GM19463 (cell line): ENCODE data around the gene SLC26A11.

Source experiments
- ATAC-seq: cut with Tn5 transposase; IDR thresholded peaks from one replicate; pipeline ENCODE4 v1.9.1; 2021; ENCODE audit warnings: mild to moderate bottlenecking, moderate library complexity; ENCODE audit not compliant: unreplicated experiment

Gene SLC26A11

DNA sequence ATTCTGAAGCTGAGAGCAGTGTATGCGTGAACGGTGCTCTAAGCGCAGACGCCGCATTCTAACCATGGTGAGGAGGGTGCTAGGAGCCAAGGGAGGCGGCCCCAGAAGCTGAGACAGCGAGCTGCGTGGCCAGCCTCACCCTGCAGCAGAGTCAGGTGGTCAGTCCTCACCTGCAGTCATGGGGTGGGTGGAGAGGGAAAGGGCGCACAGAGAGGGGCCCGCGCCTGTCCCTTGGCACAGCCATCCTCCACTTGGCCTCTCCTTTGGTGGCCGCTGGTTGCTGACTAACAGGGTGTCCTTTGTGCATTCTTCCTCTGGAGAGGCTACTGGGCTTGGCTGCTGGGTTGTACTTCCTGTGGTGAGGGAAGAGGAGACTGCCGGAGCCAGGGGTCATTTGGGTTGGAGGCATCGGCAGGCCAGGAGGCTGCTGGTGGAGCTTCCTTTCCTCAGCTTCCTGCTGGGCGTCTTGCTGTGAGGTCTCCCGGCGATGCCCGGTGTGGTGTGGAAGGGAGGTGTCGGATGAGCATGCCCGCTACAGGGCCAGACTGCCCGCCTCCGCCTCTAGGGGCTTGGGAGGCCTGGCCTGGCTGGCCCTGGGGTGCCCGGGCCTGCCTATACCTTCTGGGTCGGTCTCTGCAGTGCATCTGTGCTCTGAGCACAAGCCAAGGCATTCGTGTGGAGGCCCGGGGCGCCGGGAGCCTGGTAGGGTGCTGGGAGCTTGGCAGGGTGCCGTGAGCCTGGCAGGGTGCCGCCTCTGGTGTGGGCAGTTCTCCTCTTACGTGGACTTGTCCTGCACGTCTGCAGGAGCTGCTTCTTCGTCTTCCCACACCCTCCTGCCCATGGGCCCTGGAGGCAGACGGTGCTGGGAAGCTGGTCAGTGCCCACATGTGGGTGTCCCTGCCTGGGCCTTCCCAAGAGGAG is 57.8 kb downstream of the SLC26A11 start:
- ATAC-seq: no peak

DNA sequence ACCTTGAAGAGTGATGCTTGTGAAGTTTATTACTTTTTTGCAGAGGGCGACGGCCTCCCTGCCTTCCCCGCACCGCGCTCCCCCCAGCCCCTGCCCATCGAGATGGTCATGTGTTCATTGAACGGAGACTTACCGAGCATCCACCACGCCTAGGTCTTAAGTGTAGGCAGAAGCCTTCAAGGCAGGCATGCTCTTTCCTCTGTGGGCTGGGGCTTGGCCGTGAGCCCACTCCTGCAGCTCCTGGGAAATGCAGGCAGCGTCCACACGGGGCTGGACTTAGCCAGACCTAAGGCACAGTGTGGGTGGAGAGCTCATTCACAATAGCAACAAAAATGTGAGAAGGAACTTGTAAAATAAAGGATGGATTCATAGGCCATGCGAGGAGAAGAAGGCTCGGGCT is 59.7 kb downstream of the SLC26A11 start:
- ATAC-seq: no peak

DNA sequence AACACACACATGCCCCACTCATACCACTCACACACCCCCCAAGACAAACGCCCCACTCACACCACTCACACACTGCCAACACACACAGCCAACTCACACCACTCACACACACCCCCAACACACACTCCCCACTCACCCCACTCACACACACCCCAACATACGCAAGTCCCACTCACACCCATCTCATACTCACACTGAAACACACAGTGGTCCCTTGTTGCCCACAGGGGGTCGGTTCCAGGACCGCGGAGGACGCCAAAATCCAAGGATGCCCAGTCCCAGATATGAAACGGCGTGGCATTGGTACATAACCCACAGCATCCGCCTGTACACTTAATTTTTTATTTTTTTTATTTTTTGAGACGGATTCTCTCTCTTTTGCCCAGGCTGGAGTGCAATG is 61.3 kb downstream of the SLC26A11 start:
- ATAC-seq: no peak

DNA sequence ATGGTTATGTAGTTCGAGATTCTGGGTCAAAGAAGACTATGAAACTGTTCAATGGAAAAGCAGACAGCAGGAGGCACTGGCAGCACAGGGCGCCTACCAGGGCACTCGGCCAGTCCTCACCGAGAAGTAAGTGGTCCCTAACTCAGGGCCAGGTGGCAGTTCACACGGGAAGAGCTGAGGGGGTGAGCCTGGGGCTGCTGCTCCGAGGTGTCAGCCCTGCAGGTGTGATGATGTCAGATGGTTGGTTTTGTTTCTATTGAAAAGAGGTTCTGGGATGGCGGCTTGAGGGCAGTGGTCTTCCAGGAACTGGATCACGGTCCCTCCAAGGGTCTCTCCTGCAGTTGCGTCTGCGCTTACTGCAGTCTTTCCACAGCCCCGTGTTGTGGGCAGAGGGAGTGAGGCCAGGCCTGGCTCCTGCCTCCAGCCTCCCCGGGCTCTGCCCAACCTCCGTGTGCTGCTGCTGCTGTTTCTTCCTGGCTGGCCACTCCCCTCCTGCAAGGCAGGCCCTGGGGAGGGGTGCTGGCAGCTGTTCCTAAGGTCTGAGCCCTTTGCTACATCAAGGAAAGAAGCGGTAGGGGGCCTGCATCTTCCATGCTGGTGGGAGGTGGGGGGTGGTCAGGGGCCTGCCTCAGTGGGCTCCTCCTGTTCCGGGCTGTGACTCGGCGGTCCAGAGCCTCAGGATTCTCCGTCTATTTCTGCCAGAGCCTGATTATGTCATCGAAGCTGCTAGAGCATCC is 63.1 kb downstream of the SLC26A11 start:
- no peak for ATAC-seq

DNA sequence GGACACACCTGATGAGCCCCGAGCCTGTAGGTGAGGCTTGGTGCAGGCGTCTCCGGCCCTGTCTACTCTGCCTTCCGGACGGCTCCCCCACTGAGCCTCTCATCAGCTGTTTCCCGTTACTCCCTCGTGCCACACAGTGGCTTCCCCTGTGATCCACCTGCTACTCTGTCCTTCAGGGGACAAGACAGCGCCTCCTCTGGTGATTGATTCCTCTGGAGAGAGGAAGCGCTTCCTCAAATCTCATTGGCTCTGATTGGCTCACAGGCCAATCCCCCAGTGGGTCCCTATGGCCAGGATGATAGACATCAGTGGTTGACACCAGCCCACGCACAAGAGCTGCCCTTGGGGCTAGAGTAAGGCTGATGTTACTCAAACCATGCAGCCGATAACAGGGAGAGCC is 64.4 kb downstream of the SLC26A11 start:
- no peak for ATAC-seq

DNA sequence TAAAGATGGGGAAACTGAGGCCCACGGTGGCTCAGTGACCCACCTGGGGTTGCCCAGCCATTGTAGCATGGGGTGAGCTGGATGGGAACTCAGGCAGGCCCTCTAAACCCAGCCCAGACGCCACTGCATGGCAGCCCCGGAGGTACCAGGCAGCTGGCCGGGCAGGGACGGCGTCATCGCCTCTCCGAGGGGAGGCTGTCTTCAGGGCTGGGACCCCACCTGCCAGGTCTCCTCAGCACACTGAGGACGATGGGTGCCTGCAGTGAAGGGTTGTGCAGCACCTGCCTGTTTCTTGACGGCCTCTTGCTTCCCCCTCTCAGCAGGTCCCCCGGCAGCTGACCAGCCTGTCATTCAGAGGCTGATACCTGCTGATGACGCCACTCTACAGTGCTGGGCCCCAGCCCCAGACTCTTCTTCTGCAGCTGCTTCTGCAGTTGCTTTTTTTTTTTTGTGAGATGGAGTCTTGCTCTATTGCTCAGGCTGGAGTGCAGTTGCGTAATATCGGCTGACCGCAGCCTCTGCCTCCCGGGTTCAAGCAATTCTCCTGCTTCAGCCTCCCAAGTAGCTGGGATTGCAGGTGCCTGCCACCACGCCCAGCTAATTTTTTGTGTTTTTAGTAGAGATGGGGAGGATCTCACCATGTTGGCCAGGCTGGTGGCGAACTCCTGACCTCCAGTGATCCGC is 65.2 kb downstream of the SLC26A11 start:
- ATAC-seq: no peak

DNA sequence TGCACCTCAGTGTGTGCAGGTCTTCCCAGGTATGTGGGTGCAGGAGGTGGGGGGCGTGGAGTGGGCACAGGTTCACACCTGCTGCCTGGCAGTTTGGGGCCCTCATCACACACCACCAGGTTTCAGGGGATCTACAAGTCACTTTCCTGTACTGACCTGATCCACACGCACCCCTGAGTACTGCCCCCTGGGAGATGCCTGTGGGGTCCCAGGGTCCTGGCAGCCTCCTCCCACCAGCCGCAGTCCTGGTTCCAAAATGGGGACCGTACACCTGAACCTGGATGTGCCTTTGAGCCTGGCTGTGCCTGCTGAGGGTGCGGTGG is 66.4 kb downstream of the SLC26A11 start:
- ATAC-seq: no peak

DNA sequence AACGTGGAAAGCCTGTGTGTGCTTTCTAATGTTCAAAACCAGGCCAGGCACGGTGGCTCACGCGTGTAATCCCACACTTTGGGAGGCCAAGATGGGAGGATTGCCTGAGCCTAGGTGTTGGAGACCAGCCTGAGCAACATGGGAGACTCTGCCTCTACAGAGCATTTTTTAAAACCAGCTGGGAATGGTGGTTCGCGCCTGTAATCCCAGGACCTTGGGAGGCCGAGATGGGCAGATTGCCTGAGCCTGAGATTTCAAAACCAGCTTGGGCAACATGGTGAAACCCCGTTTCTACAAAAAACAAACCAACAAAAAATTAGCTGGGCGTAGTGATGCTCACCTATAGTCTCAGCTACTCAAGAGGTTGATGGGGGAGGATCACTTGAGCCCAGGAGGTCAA is 66.8 kb downstream of the SLC26A11 start:
- ATAC-seq: no peak

DNA sequence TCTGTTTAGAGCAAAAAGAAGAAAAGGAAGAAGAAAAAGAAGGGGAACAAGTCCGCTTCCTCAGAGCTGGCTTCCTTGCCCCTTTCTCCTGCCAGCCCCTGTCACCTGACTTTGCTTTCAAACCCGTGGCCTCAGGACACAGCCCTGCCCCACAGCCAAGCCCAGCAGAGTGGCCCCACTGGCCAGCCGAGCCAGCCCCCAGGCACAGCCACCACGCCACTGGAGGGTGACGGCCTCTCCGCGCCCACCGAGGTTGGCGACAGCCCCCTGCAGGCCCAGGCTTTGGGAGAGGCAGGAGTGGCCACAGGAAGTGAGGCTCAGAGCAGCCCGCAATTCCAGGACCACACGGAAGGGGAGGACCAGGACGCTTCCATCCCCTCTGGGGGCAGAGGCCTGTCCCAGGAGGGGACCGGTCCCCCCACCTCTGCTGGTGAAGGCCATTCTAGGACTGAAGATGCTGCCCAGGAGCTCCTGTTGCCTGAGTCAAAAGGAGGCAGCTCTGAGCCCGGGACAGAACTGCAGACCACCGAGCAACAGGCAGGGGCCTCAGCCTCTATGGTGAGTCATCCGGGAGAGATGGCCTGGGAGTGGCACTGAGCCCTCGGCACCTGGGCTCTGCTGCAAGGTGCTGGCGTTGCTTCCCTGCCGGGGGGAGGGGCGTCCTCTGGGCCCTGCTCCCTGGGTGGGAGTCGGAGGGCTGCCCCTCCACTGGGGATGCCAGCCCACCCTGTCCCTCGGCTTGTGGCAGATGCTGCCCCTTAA is 67.8 kb downstream of the SLC26A11 start:
- ATAC-seq: no peak

DNA sequence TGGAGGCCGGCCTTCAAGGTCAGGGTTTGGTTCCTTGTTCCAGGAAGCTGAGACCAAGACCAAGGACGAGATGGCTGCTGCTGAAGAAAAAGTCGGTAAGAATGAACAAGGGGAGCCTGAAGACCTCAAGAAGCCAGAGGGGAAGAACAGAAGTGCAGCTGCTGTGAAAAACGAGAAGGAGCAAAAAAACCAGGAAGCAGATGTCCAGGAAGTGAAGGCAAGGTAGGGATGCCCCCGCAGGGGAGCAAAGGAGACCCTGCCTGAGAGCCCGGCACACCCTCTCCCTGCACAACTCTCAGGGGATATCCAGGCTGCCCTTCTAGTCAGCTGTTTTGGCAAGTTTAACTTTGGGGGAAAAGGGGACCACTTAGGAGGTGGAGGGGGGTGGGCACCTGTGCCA is 69.4 kb downstream of the SLC26A11 start:
- no peak for ATAC-seq

DNA sequence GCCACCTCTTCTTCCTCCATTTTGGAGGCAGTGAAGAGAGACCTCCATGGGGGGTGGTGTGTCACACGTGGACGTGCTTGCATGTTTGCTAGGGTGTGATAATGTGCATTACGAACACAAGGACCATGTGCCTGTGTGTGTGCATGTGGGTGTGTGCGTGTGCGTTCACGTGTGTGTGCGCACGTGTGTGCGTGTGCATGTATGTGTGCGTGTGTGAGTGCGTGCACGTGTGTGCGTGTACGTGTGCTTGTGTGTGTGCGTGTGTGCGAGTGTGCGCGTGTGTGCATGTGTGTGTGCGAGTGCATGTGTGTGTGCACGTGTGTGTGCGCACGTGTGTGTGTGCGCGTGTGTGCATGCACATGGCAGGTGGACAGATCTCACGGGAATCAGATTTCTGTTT is 69.9 kb downstream of the SLC26A11 start:
- no peak for ATAC-seq

DNA sequence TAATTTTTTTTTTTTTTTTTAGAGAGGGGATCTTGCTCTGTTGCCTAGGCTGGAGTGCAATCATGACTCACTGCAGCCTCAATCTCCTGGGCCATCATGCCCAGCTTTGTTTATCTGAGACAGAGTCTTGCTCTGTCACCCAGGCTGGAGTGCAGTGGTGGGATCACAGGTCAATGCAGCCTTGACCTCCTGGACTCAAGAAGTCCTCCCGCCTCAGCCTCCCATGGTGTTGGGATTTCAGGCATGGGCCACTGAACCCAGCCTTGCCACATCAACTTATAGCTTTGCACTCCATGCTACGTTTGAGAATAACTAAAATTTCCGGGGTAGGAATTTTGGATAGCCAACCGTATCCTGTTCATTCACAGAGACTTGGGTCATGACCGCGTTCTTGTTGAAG is 71.0 kb downstream of the SLC26A11 start:
- ATAC-seq: no peak

DNA sequence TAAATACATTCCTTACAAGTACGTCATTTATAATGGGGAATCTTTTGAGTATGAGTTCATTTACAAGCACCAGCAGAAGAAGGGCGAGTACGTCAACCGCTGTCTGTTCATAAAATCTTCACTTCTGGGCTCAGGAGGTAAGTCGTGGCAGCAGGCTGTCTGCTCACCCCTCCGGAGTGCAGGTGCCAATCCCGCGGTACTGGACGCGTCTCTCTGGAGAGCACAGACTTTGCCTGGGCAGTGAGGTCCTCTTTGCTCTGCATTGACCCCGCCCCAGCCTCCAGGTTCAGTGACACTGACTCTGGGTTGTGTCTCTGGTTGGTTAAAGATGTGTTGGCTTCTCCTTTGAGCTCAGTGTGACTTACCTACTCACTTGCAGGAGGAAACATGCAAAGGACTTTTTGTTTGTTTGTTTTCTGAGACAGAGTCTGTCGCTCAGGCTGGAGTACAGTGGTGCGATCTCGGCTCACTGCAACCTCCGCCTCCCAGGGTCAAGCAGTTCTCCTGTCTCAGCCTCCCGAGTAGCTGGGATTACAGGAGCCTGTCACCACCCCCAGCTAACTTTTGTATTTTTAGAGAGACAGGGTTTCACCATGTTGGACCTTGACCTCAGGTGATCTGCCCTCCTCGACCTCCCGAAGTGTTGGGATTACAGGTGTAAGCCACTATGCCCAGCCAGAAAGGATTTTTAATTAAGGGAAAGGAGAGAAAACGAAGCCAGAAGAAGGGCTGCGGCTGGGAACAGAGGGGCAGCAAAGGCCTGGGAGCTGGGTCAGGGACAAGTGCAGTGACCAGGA is 71.7 kb downstream of the SLC26A11 start:
- ATAC-seq: no peak

DNA sequence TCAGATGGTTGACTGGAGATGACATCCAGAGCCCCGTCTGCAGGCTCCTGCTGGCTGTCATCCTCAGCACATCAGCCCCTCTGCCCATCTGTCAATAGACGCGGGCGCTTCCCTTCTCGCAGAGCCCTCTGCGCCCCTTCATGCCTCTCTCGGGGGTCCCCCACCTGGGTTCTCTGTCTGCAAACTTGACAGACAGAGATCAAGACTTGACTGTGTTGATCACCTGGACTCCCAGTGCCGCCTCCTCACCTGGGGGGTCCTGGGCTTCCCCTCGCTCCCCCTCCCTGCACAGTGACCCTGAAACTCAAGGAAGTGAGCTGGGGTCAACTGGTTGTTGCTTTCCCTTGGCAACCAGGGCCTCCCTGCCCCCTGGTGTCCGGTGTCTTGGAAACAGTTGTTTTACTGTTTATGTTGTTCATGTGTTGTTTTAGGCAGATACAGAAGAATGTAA is 72.3 kb downstream of the SLC26A11 start:
- ATAC-seq: no peak

DNA sequence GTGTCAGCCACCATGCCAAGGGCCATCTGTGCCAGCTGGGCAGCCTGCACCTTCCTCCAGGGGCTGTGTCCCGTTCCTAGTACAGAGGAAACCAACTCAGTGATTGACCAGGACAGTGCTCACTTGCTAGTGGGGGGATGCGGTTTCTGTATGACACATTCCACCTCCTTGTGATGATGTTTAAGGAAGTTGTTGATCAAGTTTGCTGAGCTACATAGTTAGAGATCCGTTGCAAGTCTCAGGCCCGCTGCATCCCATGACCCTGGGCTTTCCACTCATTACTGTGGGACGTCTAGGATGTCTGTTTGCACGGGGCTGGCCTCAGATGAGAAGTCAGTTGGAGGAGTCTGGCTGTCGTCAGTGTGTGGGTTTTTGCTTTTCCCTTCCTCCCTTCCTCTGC is 74.0 kb downstream of the SLC26A11 start:
- ATAC-seq: no peak

DNA sequence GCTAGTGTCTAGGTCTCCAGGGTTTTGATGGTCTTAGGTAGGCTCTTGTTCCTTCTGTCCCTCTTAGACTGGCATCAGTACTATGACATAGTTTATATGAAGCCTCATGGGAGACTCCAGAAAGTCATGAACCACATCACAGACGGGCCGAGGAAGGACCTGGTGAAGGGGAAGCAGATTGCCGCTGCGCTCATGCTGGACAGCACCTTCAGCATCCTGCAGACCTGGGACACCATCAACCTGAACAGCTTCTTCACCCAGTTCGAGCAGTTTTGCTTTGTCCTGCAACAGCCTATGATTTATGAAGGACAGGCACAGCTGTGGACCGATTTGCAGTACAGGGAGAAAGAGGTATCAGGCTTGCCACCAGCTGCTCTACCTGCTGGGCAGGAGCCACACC is 74.4 kb downstream of the SLC26A11 start:
- no peak for ATAC-seq

DNA sequence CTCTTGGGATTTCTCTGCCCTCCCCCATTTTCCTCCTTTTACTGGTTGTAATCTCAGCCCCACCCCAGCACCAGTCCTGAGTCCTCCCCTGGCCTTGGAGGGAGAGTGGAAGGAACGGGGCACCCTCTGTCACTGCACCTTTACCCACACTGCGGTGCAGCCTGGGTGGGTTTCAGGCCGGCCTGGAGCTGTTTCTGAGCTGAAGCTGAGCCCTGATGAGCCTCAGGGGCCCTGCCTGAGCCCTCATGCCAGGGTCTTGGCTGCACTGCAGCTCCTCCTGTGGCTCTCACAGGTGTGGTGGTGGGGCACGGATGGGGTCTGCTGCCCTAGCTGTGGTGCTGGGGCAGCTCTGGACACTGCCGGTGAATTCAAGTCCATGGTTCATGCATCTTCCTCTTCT is 74.9 kb downstream of the SLC26A11 start:
- ATAC-seq: no peak

DNA sequence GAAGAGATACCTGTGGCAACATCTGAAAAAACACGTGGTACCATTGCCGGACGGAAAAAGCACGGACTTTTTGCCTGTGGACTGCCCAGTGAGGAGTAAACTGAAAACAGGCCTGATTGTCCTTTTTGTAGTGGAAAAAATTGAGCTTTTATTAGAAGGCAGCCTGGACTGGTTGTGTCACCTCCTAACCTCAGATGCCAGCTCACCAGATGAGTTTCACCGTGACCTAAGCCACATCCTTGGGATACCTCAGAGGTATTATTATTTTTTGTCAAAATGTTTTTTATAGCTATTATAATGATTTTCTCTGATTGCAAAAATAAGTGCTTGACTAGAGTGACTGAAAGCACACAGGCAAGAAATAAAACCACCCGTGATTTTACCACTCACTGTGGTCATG is 75.3 kb downstream of the SLC26A11 start:
- ATAC-seq: no peak

DNA sequence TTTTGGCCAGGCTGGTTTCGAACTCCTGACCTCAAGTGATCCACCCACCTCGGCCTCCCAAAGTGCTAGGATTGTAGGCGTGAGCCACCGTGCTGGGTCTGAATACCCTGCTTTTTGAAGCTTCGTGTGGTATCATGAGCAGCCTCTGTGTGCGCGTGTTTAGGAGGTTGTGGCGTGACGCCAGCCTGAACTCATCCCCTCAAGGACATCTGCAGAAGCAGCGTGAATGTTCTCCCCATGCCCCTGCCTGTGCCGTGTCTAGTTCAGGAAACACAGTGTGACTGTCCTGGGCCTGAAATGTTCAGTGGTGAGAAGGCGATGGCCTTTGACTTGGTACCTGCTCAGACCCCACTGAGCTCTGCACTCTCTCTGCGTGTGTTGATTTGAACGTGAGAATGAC is 76.0 kb downstream of the SLC26A11 start:
- ATAC-seq: no peak

DNA sequence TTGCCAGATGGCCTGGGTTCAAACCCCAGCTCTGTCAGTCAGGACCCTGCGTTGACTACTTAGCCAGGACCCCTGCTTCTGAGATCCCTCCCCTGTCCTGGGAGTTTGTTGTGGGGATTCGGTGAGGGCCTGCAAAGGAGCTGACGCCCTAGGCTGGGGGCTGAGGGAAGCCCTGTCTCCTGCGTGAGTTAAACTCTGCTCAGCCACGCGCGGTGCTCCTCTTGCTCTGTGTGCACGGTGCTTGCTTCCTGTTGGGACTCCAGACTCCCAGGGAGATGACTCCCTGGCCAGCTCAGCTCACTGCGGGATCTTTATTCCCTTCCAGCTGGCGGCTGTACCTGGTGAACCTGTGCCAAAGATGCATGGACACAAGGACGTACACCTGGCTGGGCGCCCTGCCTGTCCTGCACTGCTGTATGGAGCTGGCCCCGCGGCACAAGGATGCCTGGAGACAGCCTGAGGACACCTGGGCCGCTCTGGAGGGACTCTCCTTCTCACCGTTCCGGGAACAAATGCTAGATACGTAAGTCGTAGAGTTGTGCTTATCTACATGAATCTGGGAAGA is 77.9 kb downstream of the SLC26A11 start:
- no peak for ATAC-seq
